OCI-LY3 (cell line): ENCODE results near the gene PTPRU.
"Not testable (repeated sequence)": the region's sequence is repeated elsewhere in the genome, so short reads cannot be mapped to it uniquely, and the experiment has no call there.

ENCODE experiments used
- H2AFZ ChIP-seq: fragments of 200-600, 300-600 bp; shearing (Covaris generic); 2 replicates; pipeline ENCODE4 v1.6.0; 2014; ENCODE audit warnings: antibody characterized with exemption, low read depth, low read length
- H3K27ac ChIP-seq: fragments of 200-600, 300-600 bp; sonication (generic); 2 replicates; pipeline ENCODE4 v1.5.1; 2014; ENCODE audit warnings: mild to moderate bottlenecking, low read length, moderate library complexity, mixed read lengths
- H3K27me3 ChIP-seq: fragments of 200-600, 300-600 bp; sonication (generic); 2 replicates; pipeline ENCODE4 v1.6.1; 2014; ENCODE audit warnings: low read depth, low read length, mixed read lengths
- H3K36me3 ChIP-seq: fragments of 200-600, 300-600 bp; sonication (generic); replicated peaks from 2 replicates; pipeline ENCODE3; 2014; ENCODE audit warnings: low read depth, low read length, mixed read lengths
- H3K4me1 ChIP-seq: fragments of 300-600, 200-600 bp; sonication (generic); 2 replicates; pipeline ENCODE4 v1.6.1; 2014; ENCODE audit warnings: low read length, mixed read lengths
- H3K4me2 ChIP-seq: fragments of 200-600, 300-600 bp; sonication (generic); 2 replicates; pipeline ENCODE4 v1.6.1; 2014; ENCODE audit warnings: low read length, mixed read lengths
- H3K4me3 ChIP-seq: fragments of 300-600, 200-600 bp; sonication (generic); 2 replicates; pipeline ENCODE4 v1.5.1; 2014; ENCODE audit warnings: antibody characterized with exemption, mild to moderate bottlenecking, low read length, moderate library complexity
- H3K79me2 ChIP-seq: fragments of 300-600, 200-600 bp; shearing (Covaris generic); 2 replicates; pipeline ENCODE4 v1.6.1; 2014; ENCODE audit warnings: mild to moderate bottlenecking, low read length, mixed read lengths
- H3K9ac ChIP-seq: fragments of 300-600, 200-600 bp; shearing (Covaris generic); 2 replicates; pipeline ENCODE4 v1.6.0; 2014; ENCODE audit warnings: mild to moderate bottlenecking, low read length, moderate library complexity
- H3K9me3 ChIP-seq: fragments of 200-600, 300-600 bp; shearing (Covaris generic); 2 replicates; pipeline ENCODE4 v1.6.1; 2014; ENCODE audit warnings: low read length, mixed read lengths; ENCODE audit not compliant: insufficient read depth
- H4K20me1 ChIP-seq: fragments of 200-600, 300-600 bp; sonication (generic); 2 replicates; pipeline ENCODE4 v1.6.1; 2016; ENCODE audit warnings: low read length, mixed read lengths; ENCODE audit not compliant: insufficient read depth
- CTCF ChIP-seq: fragments of 200-600, 300-600 bp; sonication (generic); IDR thresholded peaks from 2 replicates; pipeline ENCODE4 v1.5.1; 2014; ENCODE audit warnings: antibody characterized with exemption, low read length, low read depth
- EZH2phosphoT487 ChIP-seq: fragments of 200-600 bp; shearing (Covaris generic); IDR thresholded peaks from 2 replicates; pipeline ENCODE4 v1.6.1; 2018; ENCODE audit warnings: antibody characterized with exemption, mixed run types, low read depth

PTPRU gene

GRCh38 chr1:29233693-29234092 is 2.6 kb upstream of the PTPRU start:
- H3K36me3 ChIP-seq = no peaks in the 10 kb centered on the region
- no peaks in the 10 kb centered on the region for H4K20me1 ChIP-seq
- no peak overlapping the region for H3K4me2 ChIP-seq
- no peak overlapping the region for H3K27ac ChIP-seq
- TF ChIP-seq CTCF (no peak), EZH2phosphoT487 (no peak)
- H3K27me3 ChIP-seq = no peaks in the 10 kb centered on the region
- no peak overlapping the region for H3K4me3 ChIP-seq
- H3K79me2 ChIP-seq = peaks cover 18% of the 10 kb centered on the region
- peaks cover 16% of the 10 kb centered on the region for H3K4me1 ChIP-seq
- H2AFZ ChIP-seq = no peak overlapping the region
- H3K9ac ChIP-seq = no peak overlapping the region
- no peaks in the 10 kb centered on the region for H3K9me3 ChIP-seq

GRCh38 chr1:29234471-29234870 is 1.9 kb upstream of the PTPRU start:
- no peak overlapping the region for H3K27ac ChIP-seq
- H2AFZ ChIP-seq = no peak overlapping the region
- H3K27me3 ChIP-seq = no peaks in the 10 kb centered on the region
- TF ChIP-seq CTCF (no peak), EZH2phosphoT487 (no peak)
- H3K4me3 ChIP-seq = no peak overlapping the region
- H3K4me1 ChIP-seq = peaks cover 15% of the 10 kb centered on the region
- H3K79me2 ChIP-seq = peaks cover 12% of the 10 kb centered on the region
- H3K9ac ChIP-seq = no peak overlapping the region
- H3K9me3 ChIP-seq = no peaks in the 10 kb centered on the region
- no peaks in the 10 kb centered on the region for H3K36me3 ChIP-seq
- H3K4me2 ChIP-seq = no peak overlapping the region
- H4K20me1 ChIP-seq = no peaks in the 10 kb centered on the region

- not testable (repeated sequence) for H3K36me3 ChIP-seq, H3K79me2 ChIP-seq, H3K4me3 ChIP-seq, H3K9me3 ChIP-seq, H4K20me1 ChIP-seq, H3K27ac ChIP-seq, H3K27me3 ChIP-seq, H3K9ac ChIP-seq, H2AFZ ChIP-seq, H3K4me2 ChIP-seq
- H3K4me1 ChIP-seq = peaks cover 11% of the 10 kb centered on the region
These were observed 1.4 kb upstream of the PTPRU start for GRCh38 chr1:29234881-29235280.

GRCh38 chr1:29236712-29237128 is 398 bp downstream of the PTPRU start:
- Histone ChIP-seq H2AFZ (peak overlapping the region; percentile 71; the same call in 1 of the 2 replicates), H4K20me1 (no peaks in the 10 kb centered on the region), H3K4me2 (peak overlapping the region; percentile 73), H3K27me3 (no peaks in the 10 kb centered on the region), H3K27ac (no peak overlapping the region), H3K4me1 (peaks cover 7% of the 10 kb centered on the region; the same call in 1 of the 2 replicates), H3K4me3 (peak overlapping the region; percentile 72), H3K9ac (no peak overlapping the region), H3K9me3 (no peaks in the 10 kb centered on the region), H3K79me2 (no peaks in the 10 kb centered on the region), H3K36me3 (no peaks in the 10 kb centered on the region)
- TF ChIP-seq CTCF = no peak
- TF ChIP-seq EZH2phosphoT487 = no peak
